ENCODE data around the gene PLD5. TPM values are rescaled to one million over a fixed set of nuclear protein-coding genes. Genes with fewer than 3 reads are reported as not detected.

The PLD5 gene
- total and polyA plus RNA-seq, 2 of the 13 experiments (the other 11 are each of a cell fraction or from before 2014, with no cell fraction given): not detected

GRCh38 chr1:242569867-242570266 is 45.4 kb upstream of the PLD5 start:
- H3K4me2 ChIP-seq (ENCODE audit: low read depth, low read length): no peak overlapping the region
- CTCF ChIA-PET (ENCODE audit: low intra/inter-chr PET ratio, low total read pairs): no interaction called here
- no peaks in the 10 kb centered on the region for H3K36me3 ChIP-seq (replicated peaks in 1 of 2; ENCODE audit: control insufficient read depth in 1 of 2, insufficient read depth in 2 of 2, low read length in 2 of 2)
- no peaks in the 10 kb centered on the region for H3K79me2 ChIP-seq (ENCODE audit: insufficient read depth, low read length)
- in situ Hi-C loops (cut with HindIII; ENCODE audit: extremely low pct_ligation_motif_present, low pct_unique_long_range_greater_than_20kb) (no loop called here), intact Hi-C loops (cut with micrococcal nuclease; ENCODE audit: unreplicated experiment) (no loop called here)
- no peaks in the 10 kb centered on the region for H4K20me1 ChIP-seq (ENCODE audit: insufficient read depth, low read length)
- DNase-seq (ENCODE audit: low spot score) (no peak), ATAC-seq (no peak), FAIRE-seq (no peak)
- POLR2A ChIA-PET: no interaction called here
- H3K9ac ChIP-seq (ENCODE audit: insufficient read depth, low read depth, low read length): no peak overlapping the region
- no peaks in the 10 kb centered on the region for H3K9me3 ChIP-seq (ENCODE audit: low read length)
- H3K27ac ChIP-seq (ENCODE audit: extremely low read length, insufficient read depth, low read length): no peak overlapping the region
- no peak overlapping the region for H2AFZ ChIP-seq (ENCODE audit: low read length)
- no peak overlapping the region for H3K4me3 ChIP-seq (replicated peaks in 1 of 3; ENCODE audit: insufficient read depth in 1 of 3, low read depth in 2 of 3, low read length in 3 of 3)
- BruUV-seq (replicated peaks): no TSS peak
- H3K27me3 ChIP-seq (ENCODE audit: control insufficient read depth in 1 of 2, insufficient read depth in 2 of 2, low read length in 2 of 2): no peaks in the 10 kb centered on the region
- TF ChIP-seq IRX3 (CRISPR knock-in tag; IDR thresholded peaks at IDR 0.05; ENCODE audit: borderline replicate concordance, low read depth): no peak
- no peak for TF ChIP-seq KDM5A (IDR thresholded peaks at IDR 0.05; ENCODE audit: borderline replicate concordance, low read length)
- TF ChIP-seq ZNF318 (CRISPR knock-in tag; IDR thresholded peaks at IDR 0.05): no peak
- no peak for TF ChIP-seq ZC3H4 (CRISPR knock-in tag; IDR thresholded peaks at IDR 0.05; ENCODE audit: borderline replicate concordance)
- TF ChIP-seq MXD4 (CRISPR knock-in tag; IDR thresholded peaks at IDR 0.05): no peak
- TF ChIP-seq ZNF335 (CRISPR knock-in tag; IDR thresholded peaks at IDR 0.05): no peak
- no peaks in the 10 kb centered on the region for H3K4me1 ChIP-seq (ENCODE audit: insufficient read depth, low read length)
- 0% methylated on average over 1 of the region's 1 CpG for WGBS (ENCODE audit: low lambda C conversion rate)
